Measurements from ENCODE around the gene PIK3R1.

PIK3R1 gene

DNA sequence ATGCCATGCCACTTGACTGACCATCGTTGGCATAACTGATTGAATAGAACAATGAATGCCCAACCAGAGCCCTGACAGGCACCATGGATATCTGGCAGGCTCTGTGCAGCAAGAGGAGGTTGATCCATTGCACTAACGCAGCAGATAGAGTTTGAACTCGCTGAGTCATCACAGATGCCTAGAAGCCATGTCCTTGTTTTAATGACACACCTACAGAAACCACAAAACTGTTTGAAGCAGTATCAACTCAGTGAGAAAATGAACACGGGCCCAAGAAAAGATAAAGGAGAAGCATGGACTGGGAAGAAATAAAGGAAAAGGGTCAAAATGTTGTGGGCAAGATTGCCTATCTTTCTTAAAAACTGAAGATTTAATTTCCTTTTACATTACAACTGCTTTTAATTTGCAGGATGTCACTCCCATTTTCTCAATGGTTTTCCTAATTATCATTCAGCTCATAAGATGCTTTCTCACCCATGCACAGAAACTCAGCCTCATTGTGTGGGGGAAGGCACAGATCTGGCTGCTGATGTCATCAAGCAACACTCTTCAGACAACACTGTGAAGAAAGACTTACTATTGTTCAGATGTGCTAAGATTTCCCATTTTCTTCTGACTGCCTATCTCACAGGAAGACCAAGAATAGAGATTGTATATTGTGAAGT lies 129.0 kb downstream of the PIK3R1 start:
- H3K4me2 ChIP-seq (ENCODE audit: low read length): no peak overlapping the region
- no peaks in the 10 kb centered on the region for H3K9me3 ChIP-seq (ENCODE audit: insufficient read depth, low read length)
- no peaks in the 10 kb centered on the region for H3K79me2 ChIP-seq (ENCODE audit: low read length)
- no peak overlapping the region for H3K4me3 ChIP-seq (ENCODE audit: low read length)
- H3K4me1 ChIP-seq (ENCODE audit: low read length): peaks cover 5% of the 10 kb centered on the region; the same call in 1 of the 2 replicates
- no peaks in the 10 kb centered on the region for H3K36me3 ChIP-seq (replicated peaks; ENCODE audit: low read depth, low read length)
- H2AFZ ChIP-seq (ENCODE audit: low read depth, low read length): no peak overlapping the region
- no peak overlapping the region for H3K27ac ChIP-seq (ENCODE audit: low read length)
- TF ChIP-seq, protein P1, sequence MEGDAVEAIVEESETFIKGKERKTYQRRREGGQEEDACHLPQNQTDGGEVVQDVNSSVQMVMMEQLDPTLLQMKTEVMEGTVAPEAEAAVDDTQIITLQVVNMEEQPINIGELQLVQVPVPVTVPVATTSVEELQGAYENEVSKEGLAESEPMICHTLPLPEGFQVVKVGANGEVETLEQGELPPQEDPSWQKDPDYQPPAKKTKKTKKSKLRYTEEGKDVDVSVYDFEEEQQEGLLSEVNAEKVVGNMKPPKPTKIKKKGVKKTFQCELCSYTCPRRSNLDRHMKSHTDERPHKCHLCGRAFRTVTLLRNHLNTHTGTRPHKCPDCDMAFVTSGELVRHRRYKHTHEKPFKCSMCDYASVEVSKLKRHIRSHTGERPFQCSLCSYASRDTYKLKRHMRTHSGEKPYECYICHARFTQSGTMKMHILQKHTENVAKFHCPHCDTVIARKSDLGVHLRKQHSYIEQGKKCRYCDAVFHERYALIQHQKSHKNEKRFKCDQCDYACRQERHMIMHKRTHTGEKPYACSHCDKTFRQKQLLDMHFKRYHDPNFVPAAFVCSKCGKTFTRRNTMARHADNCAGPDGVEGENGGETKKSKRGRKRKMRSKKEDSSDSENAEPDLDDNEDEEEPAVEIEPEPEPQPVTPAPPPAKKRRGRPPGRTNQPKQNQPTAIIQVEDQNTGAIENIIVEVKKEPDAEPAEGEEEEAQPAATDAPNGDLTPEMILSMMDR (IDR thresholded peaks at IDR 0.05; ENCODE audit: low read depth, low read length): no peak
- no peaks in the 10 kb centered on the region for H3K27me3 ChIP-seq (ENCODE audit: low read depth, low read length)
- H3K9ac ChIP-seq (ENCODE audit: low read length): no peak overlapping the region
- H4K20me1 ChIP-seq (ENCODE audit: insufficient read depth, low read length): no peaks in the 10 kb centered on the region

DNA sequence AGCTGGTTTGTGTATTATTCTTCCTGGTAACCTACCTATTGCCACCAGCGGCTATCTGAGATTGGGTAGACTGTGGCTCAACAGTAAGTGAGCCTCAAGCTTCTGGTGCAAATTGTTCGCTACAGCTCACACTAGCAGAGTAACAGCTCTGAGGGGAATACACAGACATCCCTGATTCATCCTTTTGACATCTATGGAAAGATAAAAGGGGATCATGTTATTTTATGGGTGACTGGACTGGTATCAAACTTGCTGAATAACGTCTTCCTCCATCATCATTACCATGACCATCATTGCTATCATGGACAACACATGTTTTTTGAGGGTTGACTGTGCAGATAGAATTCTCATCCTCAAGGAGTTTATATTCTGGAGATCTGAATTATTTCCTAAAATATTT lies 129.6 kb downstream of the PIK3R1 start:
- H3K79me2 ChIP-seq (ENCODE audit: low read length): no peaks in the 10 kb centered on the region
- no peaks in the 10 kb centered on the region for H3K27me3 ChIP-seq (ENCODE audit: low read depth, low read length)
- H3K27ac ChIP-seq (ENCODE audit: low read length): no peak overlapping the region
- no peak overlapping the region for H2AFZ ChIP-seq (ENCODE audit: low read depth, low read length)
- H4K20me1 ChIP-seq (ENCODE audit: insufficient read depth, low read length): no peaks in the 10 kb centered on the region
- H3K9me3 ChIP-seq (ENCODE audit: insufficient read depth, low read length): no peaks in the 10 kb centered on the region
- H3K9ac ChIP-seq (ENCODE audit: low read length): no peak overlapping the region
- H3K4me1 ChIP-seq (ENCODE audit: low read length): peaks cover 5% of the 10 kb centered on the region; the same call in 1 of the 2 replicates
- H3K4me2 ChIP-seq (ENCODE audit: low read length): no peak overlapping the region
- TF ChIP-seq, protein P1 (IDR thresholded peaks at IDR 0.05; ENCODE audit: low read depth, low read length): no peak
- no peak for TF ChIP-seq EZH2phosphoT487 (IDR thresholded peaks at IDR 0.05; ENCODE audit: low read depth)
- H3K4me3 ChIP-seq (ENCODE audit: low read length): no peak overlapping the region
- no peaks in the 10 kb centered on the region for H3K36me3 ChIP-seq (replicated peaks; ENCODE audit: low read depth, low read length)

DNA sequence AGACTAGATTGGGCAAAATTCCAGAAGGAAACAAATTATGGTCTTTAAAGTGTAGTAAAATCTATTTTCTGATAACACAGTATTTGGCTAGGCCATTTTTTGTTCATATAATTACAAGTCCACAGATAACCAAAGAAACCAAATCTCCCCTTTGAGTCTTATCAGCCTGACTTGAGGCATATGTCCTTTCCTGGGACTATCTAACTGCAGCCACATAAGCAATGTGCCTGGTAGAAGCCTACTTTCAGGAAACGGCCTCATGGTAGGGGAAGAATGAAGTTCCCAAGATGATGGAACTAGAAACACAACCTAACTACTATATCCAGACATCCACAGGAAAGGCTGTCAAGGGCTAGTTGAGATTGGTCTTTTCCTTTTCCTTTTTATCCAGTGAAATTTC lies 130.0 kb downstream of the PIK3R1 start:
- H4K20me1 ChIP-seq (ENCODE audit: insufficient read depth, low read length): no peaks in the 10 kb centered on the region
- H3K4me3 ChIP-seq (ENCODE audit: low read length): no peak overlapping the region
- no peaks in the 10 kb centered on the region for H3K9me3 ChIP-seq (ENCODE audit: insufficient read depth, low read length)
- no peaks in the 10 kb centered on the region for H3K27me3 ChIP-seq (ENCODE audit: low read depth, low read length)
- no peak overlapping the region for H3K4me2 ChIP-seq (ENCODE audit: low read length)
- no peaks in the 10 kb centered on the region for H3K79me2 ChIP-seq (ENCODE audit: low read length)
- H3K4me1 ChIP-seq (ENCODE audit: low read length): peaks cover 5% of the 10 kb centered on the region; the same call in 1 of the 2 replicates
- H2AFZ ChIP-seq (ENCODE audit: low read depth, low read length): no peak overlapping the region
- H3K27ac ChIP-seq (ENCODE audit: low read length): no peak overlapping the region
- H3K9ac ChIP-seq (ENCODE audit: low read length): no peak overlapping the region
- H3K36me3 ChIP-seq (replicated peaks; ENCODE audit: low read depth, low read length): no peaks in the 10 kb centered on the region
- TF ChIP-seq, protein P1 (IDR thresholded peaks at IDR 0.05; ENCODE audit: low read depth, low read length): no peak
- TF ChIP-seq EZH2phosphoT487 (IDR thresholded peaks at IDR 0.05; ENCODE audit: low read depth): no peak

DNA sequence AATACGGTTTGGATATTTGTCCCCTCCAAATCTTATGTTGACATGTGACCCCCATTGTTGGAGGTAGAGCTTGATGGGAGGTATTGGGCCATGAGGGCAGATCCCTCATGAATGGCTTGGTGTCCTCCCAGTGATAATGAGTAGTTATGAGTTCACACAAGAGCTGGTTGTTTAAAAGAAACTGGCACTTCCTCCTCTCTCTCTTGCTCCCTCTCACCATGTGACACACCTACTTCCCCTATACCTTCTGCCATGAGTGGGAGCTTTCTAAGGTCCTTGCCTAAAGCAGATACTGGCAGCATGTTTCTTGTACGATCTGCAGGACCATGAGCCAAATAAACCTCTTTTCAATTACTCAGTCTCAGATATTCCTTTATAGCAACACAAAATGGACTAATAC lies 132.0 kb downstream of the PIK3R1 start:
- H3K27me3 ChIP-seq (ENCODE audit: low read depth, low read length): no peaks in the 10 kb centered on the region
- peak overlapping the region; percentile 39; the same call in 1 of the 2 replicates for H2AFZ ChIP-seq (ENCODE audit: low read depth, low read length)
- no peaks in the 10 kb centered on the region for H3K9me3 ChIP-seq (ENCODE audit: insufficient read depth, low read length)
- TF ChIP-seq EZH2phosphoT487 (IDR thresholded peaks at IDR 0.05; ENCODE audit: low read depth): no peak
- TF ChIP-seq, protein P1 (IDR thresholded peaks at IDR 0.05; ENCODE audit: low read depth, low read length): no peak
- H4K20me1 ChIP-seq (ENCODE audit: insufficient read depth, low read length): no peaks in the 10 kb centered on the region
- H3K27ac ChIP-seq (ENCODE audit: low read length): no peak overlapping the region
- H3K79me2 ChIP-seq (ENCODE audit: low read length): no peaks in the 10 kb centered on the region
- peaks cover 5% of the 10 kb centered on the region; the same call in 1 of the 2 replicates for H3K4me1 ChIP-seq (ENCODE audit: low read length)
- H3K4me2 ChIP-seq (ENCODE audit: low read length): no peak overlapping the region
- H3K4me3 ChIP-seq (ENCODE audit: low read length): no peak overlapping the region
- H3K9ac ChIP-seq (ENCODE audit: low read length): no peak overlapping the region
- H3K36me3 ChIP-seq (replicated peaks; ENCODE audit: low read depth, low read length): no peaks in the 10 kb centered on the region
